Transverse colon (tissue), 4 donors: ENCODE data around the gene CCBE1.

Experiments used
- EP300 ChIP-seq: sonication (generic); formaldehyde crosslinking; IDR thresholded peaks from one replicate; pipeline ENCODE4 v1.6.1; 2017; ENCODE audit warnings: antibody characterized with exemption, low read depth
- POLR2A ChIP-seq: fragments of 450-650 bp; IDR thresholded peaks from one replicate; pipeline ENCODE4 v1.6.1; 2016; ENCODE audit warnings: antibody characterized with exemption, mild to moderate bottlenecking, moderate library complexity
- POLR2AphosphoS5 ChIP-seq, 3 donors: sonication (generic); formaldehyde crosslinking; IDR thresholded peaks; one replicate each; pipeline ENCODE4 v1.6.1; 2016; ENCODE audit warnings: antibody characterized with exemption in 3 of 3
- TF ChIP-seq, protein P1 (sequence below), 5 experiments: fragments of 200-600 bp in 3 of 5; fragments of 450-650 bp in 2 of 5; sonication (generic) in 3 of 5; IDR thresholded peaks; 1 replicate in 2 of 5; 2 replicates in 3 of 5; pipeline ENCODE4 v1.5.1; 2016 to 2017; ENCODE audit warnings: antibody characterized with exemption in 5 of 5, inconsistent platforms in 3 of 5, mild to moderate bottlenecking in 2 of 5, moderate library complexity in 1 of 5

GRCh38 chr18:59708988-59709387 is 11.8 kb upstream of the CCBE1 start:
- TF ChIP-seq, protein P1, sequence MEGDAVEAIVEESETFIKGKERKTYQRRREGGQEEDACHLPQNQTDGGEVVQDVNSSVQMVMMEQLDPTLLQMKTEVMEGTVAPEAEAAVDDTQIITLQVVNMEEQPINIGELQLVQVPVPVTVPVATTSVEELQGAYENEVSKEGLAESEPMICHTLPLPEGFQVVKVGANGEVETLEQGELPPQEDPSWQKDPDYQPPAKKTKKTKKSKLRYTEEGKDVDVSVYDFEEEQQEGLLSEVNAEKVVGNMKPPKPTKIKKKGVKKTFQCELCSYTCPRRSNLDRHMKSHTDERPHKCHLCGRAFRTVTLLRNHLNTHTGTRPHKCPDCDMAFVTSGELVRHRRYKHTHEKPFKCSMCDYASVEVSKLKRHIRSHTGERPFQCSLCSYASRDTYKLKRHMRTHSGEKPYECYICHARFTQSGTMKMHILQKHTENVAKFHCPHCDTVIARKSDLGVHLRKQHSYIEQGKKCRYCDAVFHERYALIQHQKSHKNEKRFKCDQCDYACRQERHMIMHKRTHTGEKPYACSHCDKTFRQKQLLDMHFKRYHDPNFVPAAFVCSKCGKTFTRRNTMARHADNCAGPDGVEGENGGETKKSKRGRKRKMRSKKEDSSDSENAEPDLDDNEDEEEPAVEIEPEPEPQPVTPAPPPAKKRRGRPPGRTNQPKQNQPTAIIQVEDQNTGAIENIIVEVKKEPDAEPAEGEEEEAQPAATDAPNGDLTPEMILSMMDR (IDR thresholded peaks at IDR 0.05), result no peak
- TF ChIP-seq POLR2A (no peak), POLR2AphosphoS5 (IDR thresholded peaks at IDR 0.05) (no peak), EP300 (no peak)
